ENCODE measurements around the gene SAP30. TPM values are rescaled to one million over a fixed set of nuclear protein-coding genes. Genes with fewer than 3 reads are reported as not detected.

The SAP30 gene
- total and polyA plus RNA-seq, 9 of the 15 experiments (the other 6 are each of a cell fraction or from before 2014, with no cell fraction given): 5.9 to 51.1 (median 32.6) TPM

- Histone ChIP-seq H3K36me3 (ENCODE audit: control insufficient read depth, insufficient read depth, low read length) (no peaks in the 10 kb centered on the region), H3K4me2 (ENCODE audit: insufficient read depth, low read length) (no peak overlapping the region), H3K4me3 (no peak overlapping the region), H3K27me3 (ENCODE audit: control insufficient read depth in 2 of 2, insufficient read depth in 2 of 2, low read length in 2 of 2) (no peaks in the 10 kb centered on the region), H3K4me1 (replicated peaks in 1 of 2; ENCODE audit: control insufficient read depth in 2 of 2, insufficient read depth in 2 of 2, low read length in 2 of 2) (no peaks in the 10 kb centered on the region), H3K9me1 (ENCODE audit: control insufficient read depth, insufficient read depth, low read length) (no peaks in the 10 kb centered on the region), H3K9ac (ENCODE audit: insufficient read depth in 1 of 2, low read depth in 2 of 2, low read length in 2 of 2) (no peak overlapping the region), H2AFZ (ENCODE audit: low read depth, low read length) (no peak overlapping the region), H3K27ac (ENCODE audit: extremely low read depth, low read depth, low read length) (no peak overlapping the region), H3K9me3 (replicated peaks; ENCODE audit: control insufficient read depth, insufficient read depth, low read depth, low read length) (no peaks in the 10 kb centered on the region), H4K20me1 (replicated peaks; ENCODE audit: control insufficient read depth, insufficient read depth, low read length) (no peaks in the 10 kb centered on the region), H3K79me2 (ENCODE audit: control insufficient read depth, insufficient read depth, low read length) (no peaks in the 10 kb centered on the region)
- no peak for DNase-seq (ENCODE audit: extremely low read depth in 1 of 4, low spot score in 3 of 4)
- ATAC-seq: no peak
- 11% methylated on average over 2 of the region's 2 CpGs for WGBS (ENCODE audit: insufficient coverage, low coverage, missing lambda C conversion rate)
- ChIA-PET CTCF (ENCODE audit: low intra/inter-chr PET ratio) (no interaction called here), POLR2A (interaction anchor here (0.7 to 4.8 kb wide), 5 partner anchors 9 to 17 kb away, joined by 3 to 39 read pairs (median 5); partner anchors contain the start of gene HMGB2)
- TF ChIP-seq ERF (CRISPR knock-in tag; IDR thresholded peaks at IDR 0.05) (no peak), KDM4B (IDR thresholded peaks at IDR 0.05; ENCODE audit: borderline replicate concordance in 2 of 2, low read depth in 1 of 2) (no peak), ZBTB12 (CRISPR knock-in tag; IDR thresholded peaks at IDR 0.05) (no peak), SAFB (IDR thresholded peaks at IDR 0.05; ENCODE audit: borderline replicate concordance, low read depth, low read length) (no peak), PTRF (tag; IDR thresholded peaks at IDR 0.05) (no peak), RBM17 (IDR thresholded peaks at IDR 0.05; ENCODE audit: borderline replicate concordance, low read depth, low read length) (no peak)
- in situ Hi-C loops (cut with MboI) (no loop called here), intact Hi-C loops (cut with micrococcal nuclease) (no loop called here)
- BruUV-seq (replicated peaks): no TSS peak
- no peak for FAIRE-seq
Observed at GRCh38 chr4:173345648-173346047, 25.1 kb upstream of the SAP30 start.
